ENCODE data around the gene ERBB4. TPM values are rescaled to one million over a fixed set of nuclear protein-coding genes. Genes with fewer than 3 reads are reported as not detected.

ERBB4 gene
- total and polyA plus RNA-seq, 10 of the 15 experiments (the other 5 are each of a cell fraction or from before 2014, with no cell fraction given) = under 0.01 to 0.23 (median 0.01) TPM; not detected in 4

DNA sequence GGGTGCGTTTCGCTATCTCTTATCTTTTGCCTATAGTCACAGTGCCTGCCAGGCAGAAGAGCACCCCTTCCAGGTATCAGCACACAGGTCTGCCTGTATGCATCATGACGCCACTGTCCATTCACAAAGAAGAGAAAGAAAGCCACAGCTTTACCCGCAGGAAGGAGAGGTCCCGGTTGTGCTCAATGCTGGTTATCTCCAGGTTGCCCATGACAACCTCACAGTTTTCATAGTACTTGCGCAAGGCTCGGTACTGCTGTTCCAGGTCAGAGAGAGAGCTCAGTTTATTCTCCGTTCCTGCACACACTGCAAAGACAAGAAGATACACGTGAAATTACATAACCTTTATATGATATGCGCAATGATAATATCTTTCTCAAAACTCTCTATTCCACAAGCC is 414.0 kb downstream of the ERBB4 start:
- RAD21 ChIA-PET (ENCODE audit: unreplicated experiment) = interaction anchor here (1.2 kb wide), 1 partner anchor 119 kb away, joined by 4 read pairs; no protein-coding TSS in a partner anchor
- Histone ChIP-seq H3K9me3 (replicated peaks; ENCODE audit: control insufficient read depth, insufficient read depth, low read length) (no peaks in the 10 kb centered on the region), H4K20me1 (ENCODE audit: control insufficient read depth, insufficient read depth) (no peaks in the 10 kb centered on the region), H3K36me3 (ENCODE audit: control insufficient read depth in 2 of 2, insufficient read depth in 2 of 2, low read length in 1 of 2) (no peaks in the 10 kb centered on the region), H3K4me1 (ENCODE audit: control insufficient read depth, insufficient read depth, low read length) (no peaks in the 10 kb centered on the region), H3K79me2 (ENCODE audit: control insufficient read depth, insufficient read depth, low read length) (no peaks in the 10 kb centered on the region), H3K9ac (ENCODE audit: control insufficient read depth, insufficient read depth, low read length) (no peak overlapping the region), H3K4me2 (ENCODE audit: control insufficient read depth, insufficient read depth) (no peak overlapping the region), H2AFZ (ENCODE audit: control insufficient read depth, low read depth, low read length) (no peak overlapping the region), H3K27me3 (replicated peaks in 1 of 2; ENCODE audit: control insufficient read depth in 2 of 2, insufficient read depth in 2 of 2, low read length in 1 of 2) (no peaks in the 10 kb centered on the region), H3K4me3 (no peak overlapping the region), H3K27ac (ENCODE audit: control insufficient read depth, insufficient read depth) (no peak overlapping the region)
- POLR2A ChIA-PET = no interaction called here
- no peak for ATAC-seq
- in situ Hi-C loops (cut with MboI) (no loop called here), intact Hi-C loops (cut with micrococcal nuclease; ENCODE audit: unreplicated experiment) (no loop called here)
- 46% methylated on average over 10 of the region's 10 CpGs for WGBS (ENCODE audit: insufficient coverage, insufficient replicate concordance, low lambda C conversion rate, missing lambda C conversion rate)
- CTCF ChIA-PET = no interaction called here
- SMC1A ChIA-PET (ENCODE audit: uncharacterized antibody, unreplicated experiment) = no interaction called here
- no peak for FAIRE-seq
- TF ChIP-seq ASH2L (IDR thresholded peaks at IDR 0.05; ENCODE audit: borderline replicate concordance, low read depth) = no peak
- no peak for TF ChIP-seq ZNF217 (IDR thresholded peaks at IDR 0.05)
- no peak for TF ChIP-seq CBX3 (IDR thresholded peaks at IDR 0.05; ENCODE audit: borderline replicate concordance, low read depth)
- TF ChIP-seq SUPT20H (IDR thresholded peaks at IDR 0.05; ENCODE audit: borderline replicate concordance, control insufficient read depth, low read depth, low read length) = no peak
- TF ChIP-seq ZBTB4 (CRISPR knock-in tag; IDR thresholded peaks at IDR 0.05) = no peak
- TF ChIP-seq, protein P1, sequence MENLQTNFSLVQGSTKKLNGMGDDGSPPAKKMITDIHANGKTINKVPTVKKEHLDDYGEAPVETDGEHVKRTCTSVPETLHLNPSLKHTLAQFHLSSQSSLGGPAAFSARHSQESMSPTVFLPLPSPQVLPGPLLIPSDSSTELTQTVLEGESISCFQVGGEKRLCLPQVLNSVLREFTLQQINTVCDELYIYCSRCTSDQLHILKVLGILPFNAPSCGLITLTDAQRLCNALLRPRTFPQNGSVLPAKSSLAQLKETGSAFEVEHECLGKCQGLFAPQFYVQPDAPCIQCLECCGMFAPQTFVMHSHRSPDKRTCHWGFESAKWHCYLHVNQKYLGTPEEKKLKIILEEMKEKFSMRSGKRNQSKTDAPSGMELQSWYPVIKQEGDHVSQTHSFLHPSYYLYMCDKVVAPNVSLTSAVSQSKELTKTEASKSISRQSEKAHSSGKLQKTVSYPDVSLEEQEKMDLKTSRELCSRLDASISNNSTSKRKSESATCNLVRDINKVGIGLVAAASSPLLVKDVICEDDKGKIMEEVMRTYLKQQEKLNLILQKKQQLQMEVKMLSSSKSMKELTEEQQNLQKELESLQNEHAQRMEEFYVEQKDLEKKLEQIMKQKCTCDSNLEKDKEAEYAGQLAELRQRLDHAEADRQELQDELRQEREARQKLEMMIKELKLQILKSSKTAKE (IDR thresholded peaks at IDR 0.05; ENCODE audit: low read depth, poor library complexity, severe bottlenecking) = no peak
- TF ChIP-seq JUNB (IDR thresholded peaks at IDR 0.05) = no peak
- TF ChIP-seq CHD2 (IDR thresholded peaks at IDR 0.05; ENCODE audit: borderline replicate concordance, low read depth, low read length) = no peak
- no peak for TF ChIP-seq ZNF207 (IDR thresholded peaks at IDR 0.05; ENCODE audit: borderline replicate concordance)
- TF ChIP-seq ATF7 (IDR thresholded peaks at IDR 0.05; ENCODE audit: low read depth) = no peak
- no peak for TF ChIP-seq BACH1 (IDR thresholded peaks at IDR 0.05; ENCODE audit: borderline replicate concordance)
- TF ChIP-seq, protein P2, sequence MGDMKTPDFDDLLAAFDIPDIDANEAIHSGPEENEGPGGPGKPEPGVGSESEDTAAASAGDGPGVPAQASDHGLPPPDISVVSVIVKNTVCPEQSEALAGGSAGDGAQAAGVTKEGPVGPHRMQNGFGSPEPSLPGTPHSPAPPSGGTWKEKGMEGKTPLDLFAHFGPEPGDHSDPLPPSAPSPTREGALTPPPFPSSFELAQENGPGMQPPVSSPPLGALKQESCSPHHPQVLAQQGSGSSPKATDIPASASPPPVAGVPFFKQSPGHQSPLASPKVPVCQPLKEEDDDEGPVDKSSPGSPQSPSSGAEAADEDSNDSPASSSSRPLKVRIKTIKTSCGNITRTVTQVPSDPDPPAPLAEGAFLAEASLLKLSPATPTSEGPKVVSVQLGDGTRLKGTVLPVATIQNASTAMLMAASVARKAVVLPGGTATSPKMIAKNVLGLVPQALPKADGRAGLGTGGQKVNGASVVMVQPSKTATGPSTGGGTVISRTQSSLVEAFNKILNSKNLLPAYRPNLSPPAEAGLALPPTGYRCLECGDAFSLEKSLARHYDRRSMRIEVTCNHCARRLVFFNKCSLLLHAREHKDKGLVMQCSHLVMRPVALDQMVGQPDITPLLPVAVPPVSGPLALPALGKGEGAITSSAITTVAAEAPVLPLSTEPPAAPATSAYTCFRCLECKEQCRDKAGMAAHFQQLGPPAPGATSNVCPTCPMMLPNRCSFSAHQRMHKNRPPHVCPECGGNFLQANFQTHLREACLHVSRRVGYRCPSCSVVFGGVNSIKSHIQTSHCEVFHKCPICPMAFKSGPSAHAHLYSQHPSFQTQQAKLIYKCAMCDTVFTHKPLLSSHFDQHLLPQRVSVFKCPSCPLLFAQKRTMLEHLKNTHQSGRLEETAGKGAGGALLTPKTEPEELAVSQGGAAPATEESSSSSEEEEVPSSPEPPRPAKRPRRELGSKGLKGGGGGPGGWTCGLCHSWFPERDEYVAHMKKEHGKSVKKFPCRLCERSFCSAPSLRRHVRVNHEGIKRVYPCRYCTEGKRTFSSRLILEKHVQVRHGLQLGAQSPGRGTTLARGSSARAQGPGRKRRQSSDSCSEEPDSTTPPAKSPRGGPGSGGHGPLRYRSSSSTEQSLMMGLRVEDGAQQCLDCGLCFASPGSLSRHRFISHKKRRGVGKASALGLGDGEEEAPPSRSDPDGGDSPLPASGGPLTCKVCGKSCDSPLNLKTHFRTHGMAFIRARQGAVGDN (IDR thresholded peaks at IDR 0.05) = no peak
- BruUV-seq (replicated peaks) = no TSS peak
- no peak for DNase-seq (ENCODE audit: low read depth, low spot score)
